Ovary (tissue), 9 donors: Measurements from ENCODE around the gene MAPT. TPM values are rescaled to one million over a fixed set of nuclear protein-coding genes. Genes with fewer than 3 reads are reported as not detected.
"Not testable (repeated sequence)": the region's sequence is repeated elsewhere in the genome, so short reads cannot be mapped to it uniquely, and the experiment has no call there.

Source experiments
- DNase-seq, 5 donors: peaks; one replicate each; pipeline ENCODE4 v3.0.0-alpha.2; 2019 to 2020
- H3K27ac ChIP-seq, 2 donors: fragments of 200-600 bp; one replicate each; pipeline versions ENCODE4 v1.5.1 to v1.8.0; 2019 to 2022
- H3K27me3 ChIP-seq: fragments of 200-600 bp; one replicate; pipeline ENCODE4 v1.8.0; 2022
- H3K36me3 ChIP-seq: fragments of 200-600 bp; sonication (generic); one replicate; pipeline ENCODE4 v1.5.1; 2019
- H3K4me1 ChIP-seq: one replicate; pipeline ENCODE4 v1.8.1; 2013; ENCODE audit warnings: mild to moderate bottlenecking, moderate library complexity; ENCODE audit not compliant: insufficient read depth
- H3K4me3 ChIP-seq: fragments of 200-600 bp; sonication (generic); one replicate; pipeline ENCODE4 v1.5.1; 2017
- H3K9me3 ChIP-seq, 2 donors: fragments of 200-600 bp in 1 of 2; sonication (generic) in 1 of 2; one replicate each; pipeline versions ENCODE4 v1.5.1 to v1.8.1; 2013 to 2019; ENCODE audit warnings: mild to moderate bottlenecking in 1 of 2, moderate library complexity in 1 of 2
- EP300 ChIP-seq: sonication (generic); formaldehyde crosslinking; IDR thresholded peaks from one replicate; pipeline ENCODE4 v1.6.1; 2017; ENCODE audit warnings: antibody characterized with exemption
- POLR2A ChIP-seq: fragments of 450-650 bp; IDR thresholded peaks from one replicate; pipeline ENCODE4 v1.6.1; 2017; ENCODE audit warnings: antibody characterized with exemption, mild to moderate bottlenecking, moderate library complexity
- WGBS, 3 donors: extraction: QIAGEN DNeasy Blood & Tissue Kit in 1 of 3; methylation state at CpG; one replicate each; pipeline versions ENCODE4 v1.1.5 to v1.1.7; 2013 to 2017; 5-methylcytosine and 5-hydroxymethylcytosine counted together
- intact Hi-C, 4 donors: fragments of 100-400 bp; cut with DNase I; formaldehyde crosslinking; loops; one replicate each; pipeline versions ENCODE4 v1.11.0 to v1.15.1; 2022 to 2023
- polyA plus RNA-seq, 2 donors: library from polyadenylated mRNA; stranded (reverse); fragments of 200-250 nt in 1 of 2; fragments of 350-450 nt in 1 of 2; fragmentation: Illumina TruSeq in 1 of 2; extraction: RNeasy Lipid Tissue Mini Kit (QIAGEN cat#74804) in 1 of 2; gene quantifications; one replicate each; pipeline ENCODE4 v1.2.3, GENCODE V29; 2013 to 2014
- total RNA-seq, 7 donors: library from RNA; depleted of rRNA in 2 of 7; stranded (reverse); fragments of >200 nt in 2 of 7; fragmentation: NEBNext Ultra II Directional in 3 of 7; extraction: Animal tissue kit (Norgen Biotek cat#: 25700) in 3 of 7; gene quantifications; one replicate each; pipeline versions ENCODE4 v1.1.0 to v1.2.4, GENCODE V29; 2016 to 2023
- TF ChIP-seq, protein P1 (sequence below), 3 donors: fragments of 450-650 bp in 2 of 3; fragments of 200-600 bp in 1 of 3; IDR thresholded peaks; one replicate each; pipeline versions ENCODE4 v1.5.1 to v1.8.0; 2016 to 2022; ENCODE audit warnings: antibody characterized with exemption in 3 of 3, mild to moderate bottlenecking in 1 of 3
- donor health status: DM: no; HTN: no; CAD: no; lungs with moderate emphysema.
- donor health status: DM: no; HTN: no; CAD: no.
- donor health status: Bipolar disorder and iron deficiency.
- donor health status: DM: yes; HTN: yes; CAD: no.
- donor health status: DM: no; HTN: no; CAD: no.
- donor health status: DM: yes; HTN: yes; CAD: no.

MAPT gene
- total and polyA plus RNA-seq, 9 donors, result 0.40 to 2.2 (median 1.1) TPM

DNA sequence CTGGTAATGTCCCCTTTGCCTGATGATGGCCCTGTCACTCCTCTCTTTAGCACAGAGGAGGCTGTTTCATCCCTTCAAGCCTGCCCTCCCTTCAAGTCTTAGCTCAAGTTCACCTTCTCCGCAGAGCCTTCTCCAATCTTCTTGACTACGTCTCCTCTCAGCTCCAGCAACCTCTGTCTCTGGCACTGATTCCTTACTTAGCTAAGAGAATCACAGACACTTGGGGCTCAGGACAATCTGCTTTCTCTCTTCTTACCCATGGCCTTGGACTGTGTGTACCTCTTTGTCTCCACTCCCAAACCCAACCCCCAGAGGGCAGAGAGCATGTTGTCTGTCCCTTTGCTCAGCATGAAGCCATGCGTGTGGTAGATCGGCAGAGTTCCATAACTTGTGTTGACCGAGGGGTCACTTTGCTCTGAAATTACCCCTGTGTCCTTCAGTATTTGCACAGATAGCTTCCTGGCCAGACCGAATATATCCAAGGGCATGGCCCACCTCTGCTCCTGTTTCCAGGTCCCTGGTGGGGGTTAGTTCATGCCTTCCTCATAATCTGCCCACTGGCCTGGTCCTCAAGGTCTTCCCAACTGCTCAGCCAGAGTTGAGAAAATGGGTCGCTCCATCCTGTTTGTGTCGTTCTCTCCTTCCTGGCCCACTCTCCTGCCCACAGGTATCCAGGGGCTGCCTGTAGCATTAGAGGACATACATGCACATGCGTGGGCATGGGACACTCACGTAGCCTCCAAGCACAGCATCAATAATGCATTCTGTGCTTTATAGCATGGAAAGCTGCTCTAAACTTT lies 41.6 kb downstream of the MAPT start:
- 87 to 88% (median 88%) methylated on average over 10 of the region's 10 CpGs for WGBS, 3 donors
- Histone ChIP-seq H3K27ac (no peak overlapping the region), H3K27me3 (no peaks in the 10 kb centered on the region), H3K36me3 (no peaks in the 10 kb centered on the region), H3K9me3 (no peaks in the 10 kb centered on the region), H3K4me3 (no peak overlapping the region), H3K4me1 (no peaks in the 10 kb centered on the region)
- no peak for DNase-seq
- TF ChIP-seq, protein P1, sequence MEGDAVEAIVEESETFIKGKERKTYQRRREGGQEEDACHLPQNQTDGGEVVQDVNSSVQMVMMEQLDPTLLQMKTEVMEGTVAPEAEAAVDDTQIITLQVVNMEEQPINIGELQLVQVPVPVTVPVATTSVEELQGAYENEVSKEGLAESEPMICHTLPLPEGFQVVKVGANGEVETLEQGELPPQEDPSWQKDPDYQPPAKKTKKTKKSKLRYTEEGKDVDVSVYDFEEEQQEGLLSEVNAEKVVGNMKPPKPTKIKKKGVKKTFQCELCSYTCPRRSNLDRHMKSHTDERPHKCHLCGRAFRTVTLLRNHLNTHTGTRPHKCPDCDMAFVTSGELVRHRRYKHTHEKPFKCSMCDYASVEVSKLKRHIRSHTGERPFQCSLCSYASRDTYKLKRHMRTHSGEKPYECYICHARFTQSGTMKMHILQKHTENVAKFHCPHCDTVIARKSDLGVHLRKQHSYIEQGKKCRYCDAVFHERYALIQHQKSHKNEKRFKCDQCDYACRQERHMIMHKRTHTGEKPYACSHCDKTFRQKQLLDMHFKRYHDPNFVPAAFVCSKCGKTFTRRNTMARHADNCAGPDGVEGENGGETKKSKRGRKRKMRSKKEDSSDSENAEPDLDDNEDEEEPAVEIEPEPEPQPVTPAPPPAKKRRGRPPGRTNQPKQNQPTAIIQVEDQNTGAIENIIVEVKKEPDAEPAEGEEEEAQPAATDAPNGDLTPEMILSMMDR (IDR thresholded peaks at IDR 0.05), result no peak
- TF ChIP-seq POLR2A, result no peak
- TF ChIP-seq EP300, result no peak
- intact Hi-C loops, result no loop called here

DNA sequence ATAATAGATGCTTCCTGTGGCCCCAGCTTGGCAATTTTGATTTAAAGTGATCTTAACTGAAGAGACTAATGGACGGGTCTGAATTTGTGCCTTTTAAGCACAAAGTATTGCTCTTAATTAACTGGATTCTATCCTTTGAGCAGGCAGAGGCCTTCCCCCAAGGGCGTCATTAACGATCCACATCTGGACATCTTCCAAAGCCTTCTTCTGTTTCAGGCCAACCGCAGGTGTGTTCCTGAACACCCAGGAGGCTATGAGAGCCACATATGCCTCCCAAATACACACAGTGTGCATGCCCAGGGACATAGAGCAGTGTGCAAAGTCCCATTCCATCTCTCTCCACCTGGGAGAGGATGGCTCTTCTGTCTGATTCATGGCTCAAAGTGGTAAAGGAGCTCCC lies 42.3 kb downstream of the MAPT start:
- no peaks in the 10 kb centered on the region for H3K27me3 ChIP-seq
- intact Hi-C loops, result no loop called here
- 34 to 44% (median 43%) methylated on average over 4 of the region's 4 CpGs for WGBS, 3 donors
- H3K4me1 ChIP-seq, result no peaks in the 10 kb centered on the region
- TF ChIP-seq, protein P1 (IDR thresholded peaks at IDR 0.05), result no peak
- TF ChIP-seq POLR2A, result no peak
- no peak for TF ChIP-seq EP300
- H3K9me3 ChIP-seq, result no peaks in the 10 kb centered on the region
- H3K27ac ChIP-seq, result no peak overlapping the region
- H3K36me3 ChIP-seq, result no peaks in the 10 kb centered on the region
- DNase-seq, result no peak
- H3K4me3 ChIP-seq, result no peak overlapping the region

DNA sequence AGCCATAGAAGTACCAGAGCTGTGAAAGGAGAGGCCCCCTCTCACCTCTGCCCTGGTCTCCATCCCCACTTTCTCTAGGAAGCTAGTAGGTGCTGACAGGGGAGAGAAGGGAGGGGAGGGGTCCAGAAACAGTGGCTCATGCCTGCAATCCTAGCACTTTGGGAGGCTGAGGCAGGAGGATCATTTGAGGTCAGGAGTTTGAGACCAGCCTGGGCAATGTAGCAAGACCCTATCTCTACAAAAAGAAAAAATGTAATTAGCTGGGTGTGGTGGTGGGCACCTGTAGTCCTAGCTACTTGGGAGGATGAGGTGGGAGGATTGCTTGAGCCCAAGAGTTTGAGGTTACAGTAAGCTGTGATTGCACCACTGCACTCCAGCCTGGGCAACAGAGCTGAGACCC lies 42.8 kb downstream of the MAPT start:
- H3K4me1 ChIP-seq, H3K27me3 ChIP-seq, H3K9me3 ChIP-seq, H3K4me3 ChIP-seq, DNase-seq, H3K27ac ChIP-seq, intact Hi-C loops, H3K36me3 ChIP-seq: not testable (repeated sequence)

DNA sequence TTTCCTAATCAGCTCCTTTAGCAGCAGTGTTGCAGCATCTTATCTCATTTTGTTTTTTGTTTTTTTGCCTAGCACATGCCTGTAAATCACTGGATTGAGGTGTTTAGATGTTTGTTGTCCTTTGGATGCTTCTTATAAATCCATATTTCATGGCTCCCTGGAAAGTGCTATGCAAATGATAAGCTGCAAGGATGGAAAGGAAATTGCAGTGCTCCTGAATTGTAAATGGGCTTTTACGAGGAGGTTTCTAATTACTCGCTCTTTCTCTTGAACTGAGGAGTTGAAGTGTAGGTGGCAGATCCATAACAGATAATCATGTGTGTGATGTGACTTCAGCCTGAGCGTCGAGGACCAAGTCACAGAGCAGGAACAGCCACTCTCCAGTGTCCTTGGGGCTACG lies 45.0 kb downstream of the MAPT start:
- no peaks in the 10 kb centered on the region for H3K27me3 ChIP-seq
- no peak for DNase-seq
- H3K27ac ChIP-seq, result no peak overlapping the region
- TF ChIP-seq, protein P1 (IDR thresholded peaks at IDR 0.05), result no peak
- no peak for TF ChIP-seq POLR2A
- TF ChIP-seq EP300, result no peak
- no peaks in the 10 kb centered on the region for H3K36me3 ChIP-seq
- intact Hi-C loops, result no loop called here
- H3K4me3 ChIP-seq, result no peak overlapping the region
- H3K9me3 ChIP-seq, result no peaks in the 10 kb centered on the region
- peaks cover 4% of the 10 kb centered on the region for H3K4me1 ChIP-seq
- 54 to 60% (median 57%) methylated on average over 5 of the region's 5 CpGs for WGBS, 3 donors

DNA sequence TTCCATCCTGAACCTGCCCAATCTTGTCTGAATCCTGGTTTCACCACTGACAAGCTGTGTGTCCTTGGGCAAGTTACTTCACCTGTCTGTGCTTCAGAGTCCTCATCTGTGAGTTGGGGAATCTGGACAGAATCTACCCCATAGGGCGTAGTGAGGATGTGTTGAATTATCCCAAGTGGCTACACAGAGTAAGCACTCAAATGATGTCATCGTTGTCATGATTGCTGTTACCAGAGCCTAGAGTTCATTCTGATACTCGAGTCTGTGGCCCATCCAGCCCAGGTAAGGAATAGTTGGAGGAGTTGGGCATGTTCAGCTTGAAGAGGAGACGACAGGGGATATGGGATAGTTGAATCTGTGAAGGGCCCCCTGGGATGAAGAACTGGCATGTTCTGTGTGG lies 45.9 kb downstream of the MAPT start:
- 81 to 91% (median 89%) methylated on average over 4 of the region's 4 CpGs for WGBS, 3 donors
- intact Hi-C loops, result no loop called here

More for the DNA sequence above, 45.9 kb downstream of the MAPT start:
- H3K9me3 ChIP-seq, result no peaks in the 10 kb centered on the region
- H3K27ac ChIP-seq, result no peak overlapping the region
- TF ChIP-seq POLR2A (no peak), EP300 (no peak)
- TF ChIP-seq, protein P1 (IDR thresholded peaks at IDR 0.05), result no peak
- no peak overlapping the region for H3K4me3 ChIP-seq
- no peaks in the 10 kb centered on the region for H3K36me3 ChIP-seq
- peaks cover 4% of the 10 kb centered on the region for H3K4me1 ChIP-seq
- no peak for DNase-seq
- no peaks in the 10 kb centered on the region for H3K27me3 ChIP-seq
